ENCODE measurements around the gene PRDX3.

GRCh38 chr10:119190954-119191785 lies 12.6 kb upstream of the PRDX3 start:
- TF ChIP-seq CTCF (IDR thresholded peaks at IDR 0.05) (no peak), POLR2A (IDR thresholded peaks at IDR 0.05) (no peak)

All from testis (tissue), 2 donors.